Fibroblast of skin of abdomen (primary cell): Measurements from ENCODE around the gene BCL2A1.
"Not testable (repeated sequence)": the region's sequence is repeated elsewhere in the genome, so short reads cannot be mapped to it uniquely, and the experiment has no call there.

Source experiments
- DNase-seq: peaks from one replicate; pipeline ENCODE4 v3.0.0-alpha.2; 2013

BCL2A1 gene

DNA sequence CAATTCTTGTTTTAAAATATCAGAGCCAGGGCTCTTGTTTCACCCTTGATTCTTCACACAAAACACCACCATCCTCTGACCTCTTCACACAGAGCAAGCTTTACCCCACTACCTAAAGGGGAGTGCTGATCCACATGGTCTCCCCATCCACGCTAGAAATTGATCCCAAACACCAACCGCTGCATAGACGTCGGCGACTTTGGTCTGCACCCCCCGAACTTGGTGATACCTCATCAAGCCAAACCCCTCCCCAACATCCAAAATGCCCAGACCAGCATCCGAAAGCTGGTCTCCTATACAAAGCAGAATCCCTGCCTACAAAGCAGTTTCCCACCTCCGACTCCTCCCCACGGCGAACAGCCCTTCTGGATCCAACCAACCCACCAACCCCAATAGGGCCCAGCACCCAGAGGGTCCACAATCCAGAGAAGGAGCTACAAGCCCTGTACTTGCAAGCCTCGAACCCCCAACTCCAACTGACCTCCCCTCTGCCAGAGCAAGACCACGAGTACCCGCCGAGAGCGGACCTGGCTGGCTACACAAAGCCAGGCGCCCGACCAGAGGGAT lies 48.4 kb downstream of the BCL2A1 start:
- DNase-seq = no peak

DNA sequence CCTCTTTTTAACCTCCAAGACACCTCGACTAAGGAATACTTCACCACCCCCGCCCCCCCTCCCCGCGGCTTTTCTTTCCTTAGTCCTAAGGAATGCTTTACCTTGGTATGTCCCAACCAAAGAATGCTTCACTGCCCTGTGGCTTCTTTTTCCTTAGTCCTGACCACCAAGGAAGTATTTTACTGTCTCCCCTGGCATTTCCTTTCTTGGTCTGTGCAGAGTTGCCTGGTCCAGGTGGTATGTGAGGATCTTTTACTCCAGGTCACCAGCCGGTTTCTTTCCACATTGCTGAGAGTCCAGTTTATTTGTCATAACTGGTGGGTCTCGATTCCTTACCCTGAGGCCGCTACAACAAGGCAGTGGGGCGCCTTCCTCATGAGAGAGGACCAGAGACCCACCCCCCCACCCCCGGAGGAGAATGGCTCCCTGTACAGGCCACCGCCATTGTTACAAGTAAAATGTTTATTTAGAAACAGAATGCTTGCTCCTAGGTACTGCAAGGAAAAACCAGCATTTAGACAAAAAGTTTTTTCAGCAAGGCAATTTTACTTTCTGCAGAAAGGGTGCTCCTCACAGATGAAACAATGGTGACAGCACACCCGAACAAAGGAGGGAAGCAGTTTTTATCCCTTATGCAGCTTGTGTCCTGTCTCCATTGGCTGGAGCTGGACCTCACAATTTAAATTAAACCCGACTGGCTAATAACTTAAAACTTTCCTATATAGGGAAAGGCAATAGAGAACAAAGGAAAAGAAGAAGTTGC lies 51.1 kb downstream of the BCL2A1 start:
- DNase-seq = no peak

DNA sequence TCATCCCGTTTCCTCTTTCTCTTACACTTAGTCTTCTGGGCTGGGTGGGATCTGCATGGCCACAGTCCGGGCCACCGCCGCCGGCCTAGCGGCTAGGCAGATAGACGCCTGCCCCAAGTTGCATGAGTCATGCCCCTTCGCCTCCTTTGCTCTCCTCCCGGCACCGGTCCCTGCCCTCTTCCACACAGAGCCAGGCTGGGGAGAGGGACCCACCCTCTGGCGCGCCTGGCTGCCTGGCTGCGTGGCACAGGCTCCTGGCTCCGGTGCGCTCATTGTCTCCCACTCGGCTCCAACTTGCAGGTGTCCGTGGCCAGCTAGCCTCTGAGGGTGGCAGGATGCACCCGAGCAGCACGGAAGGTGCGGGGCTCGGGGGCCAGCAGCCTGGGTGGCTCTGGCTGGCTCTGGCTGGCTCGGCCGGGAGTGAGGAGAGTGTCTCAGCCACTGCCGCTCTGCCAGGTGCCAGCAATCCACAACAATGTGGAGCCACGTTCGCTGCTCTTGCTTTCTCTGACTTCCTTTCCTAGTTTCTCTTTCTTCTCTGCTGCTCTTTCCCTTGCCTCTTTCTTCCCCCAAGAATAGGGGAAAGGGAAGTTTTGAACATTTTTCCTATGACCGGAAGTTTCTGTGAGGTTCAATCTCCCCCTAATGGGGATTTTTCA lies 51.8 kb downstream of the BCL2A1 start:
- no peak for DNase-seq

DNA sequence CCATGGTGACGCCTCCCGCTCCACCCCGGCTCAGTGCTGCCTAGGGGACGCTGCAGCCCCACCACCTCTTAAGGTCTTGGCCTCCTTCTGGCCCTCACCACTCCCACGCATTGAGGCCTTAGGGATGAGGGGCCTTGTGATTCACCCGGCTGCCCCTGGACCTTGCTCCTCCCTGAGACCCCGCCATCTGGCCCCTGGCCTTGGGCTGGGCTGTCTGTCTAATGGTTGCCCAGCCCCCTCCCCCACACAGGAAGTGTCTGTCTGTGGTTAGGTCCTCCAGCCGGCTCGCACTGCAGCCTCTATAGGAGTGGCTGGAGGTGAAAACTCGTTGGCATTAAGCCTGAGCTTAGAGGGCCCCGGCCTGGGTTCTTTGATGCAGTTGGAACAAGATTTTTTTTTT lies 52.7 kb downstream of the BCL2A1 start:
- DNase-seq = no peak

DNA sequence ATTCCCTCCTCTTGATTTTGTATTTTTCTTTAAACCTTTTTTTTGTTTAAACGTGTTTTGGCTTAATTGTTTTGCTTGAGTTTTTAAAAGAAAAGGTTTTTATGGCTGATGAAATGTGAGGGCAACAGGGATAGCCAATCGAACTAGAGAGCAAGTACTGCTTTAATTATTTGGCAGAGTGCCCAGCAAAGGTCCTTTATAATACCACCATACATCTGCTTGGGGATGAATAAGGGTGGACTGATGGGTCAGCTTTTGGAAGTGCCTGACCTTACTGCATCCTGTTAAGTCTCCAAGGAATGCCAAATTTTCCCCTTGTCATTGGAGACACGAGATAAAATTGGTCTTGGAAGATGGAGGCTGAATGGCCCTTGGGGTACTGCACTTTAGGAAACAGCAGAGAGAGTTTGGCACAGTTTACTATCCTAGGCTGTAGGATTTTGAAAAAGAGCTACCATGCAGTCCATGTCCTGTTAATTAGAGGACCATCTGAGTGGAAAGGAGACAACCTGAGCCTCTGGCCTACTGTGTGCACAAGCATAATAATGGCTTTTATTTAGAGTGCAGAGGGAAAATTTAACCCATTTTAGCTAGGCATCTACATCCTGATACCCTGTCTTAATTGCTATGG lies 54.4 kb downstream of the BCL2A1 start:
- DNase-seq = no peak

DNA sequence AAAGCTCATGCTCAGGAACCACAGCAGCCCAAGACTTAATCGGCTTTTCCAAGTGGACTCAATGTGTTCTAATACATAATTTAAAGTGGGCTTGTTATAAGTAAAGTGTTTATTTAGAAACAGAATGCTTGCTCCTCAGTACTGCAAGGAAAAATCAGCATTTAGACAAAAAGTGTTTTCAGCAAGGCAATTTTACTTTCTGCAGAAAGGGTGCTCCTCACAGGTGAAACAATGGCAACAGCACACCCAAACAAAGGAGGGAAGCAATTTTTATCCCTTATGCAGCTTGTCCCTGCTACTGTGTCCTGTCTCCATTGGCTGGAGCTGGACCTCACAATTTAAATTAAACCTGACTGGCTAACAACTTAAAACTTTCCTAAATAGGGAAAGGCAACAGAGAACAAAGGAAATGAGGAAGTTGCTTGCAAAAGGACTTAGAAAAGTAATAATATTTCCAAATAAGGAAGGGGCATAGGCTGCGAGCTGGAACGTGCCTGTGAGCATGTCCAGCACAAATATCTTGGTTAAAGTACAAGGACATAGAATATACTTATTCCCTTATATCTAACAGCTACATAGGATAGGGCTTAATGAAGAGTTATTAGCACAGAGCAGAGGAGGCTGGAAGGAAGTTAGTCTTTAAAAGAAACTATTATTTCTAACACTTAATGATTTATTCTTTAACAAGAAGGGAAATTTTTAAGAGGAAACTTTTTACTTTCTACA lies 55.1 kb downstream of the BCL2A1 start:
- not testable (repeated sequence) for DNase-seq

DNA sequence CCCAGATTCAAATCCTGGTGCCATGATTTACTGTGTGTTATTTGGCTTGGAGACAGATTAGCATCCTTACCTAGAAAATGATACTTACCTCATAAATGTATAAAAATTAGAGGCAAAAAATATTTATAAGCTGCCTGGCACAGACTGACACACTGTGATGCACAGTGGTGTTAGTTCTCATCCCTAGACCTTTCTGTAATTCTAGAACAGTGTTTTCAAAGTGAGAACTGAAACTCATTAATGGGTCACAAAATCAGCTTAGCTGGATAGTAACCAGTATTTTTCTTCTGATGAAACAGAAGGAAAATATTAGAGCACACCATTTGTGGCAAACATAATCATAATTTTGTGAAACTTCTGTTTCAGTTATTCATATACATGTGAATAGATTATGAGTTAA lies 56.3 kb downstream of the BCL2A1 start:
- no peak for DNase-seq
